Measurements from ENCODE around the gene MBNL2.

The MBNL2 gene

GRCh38 chr13:97372936-97373335 is 150.8 kb downstream of the MBNL2 start:
- TF ChIP-seq CTCF (IDR thresholded peaks at IDR 0.05; ENCODE audit: extremely low read depth, insufficient read depth, missing control alignments): no peak
- no peak for DNase-seq (ENCODE audit: low spot score)
- in situ Hi-C loops (cut with MboI; ENCODE audit: low pct_unique_long_range_greater_than_20kb, low sequenced_read_pairs, unreplicated experiment): no loop called here

GRCh38 chr13:97373787-97374186 is 151.7 kb downstream of the MBNL2 start:
- no peak for DNase-seq (ENCODE audit: low spot score)
- TF ChIP-seq CTCF (IDR thresholded peaks at IDR 0.05; ENCODE audit: extremely low read depth, insufficient read depth, missing control alignments): no peak
- in situ Hi-C loops (cut with MboI; ENCODE audit: low pct_unique_long_range_greater_than_20kb, low sequenced_read_pairs, unreplicated experiment): no loop called here

- in situ Hi-C loops (cut with MboI; ENCODE audit: low pct_unique_long_range_greater_than_20kb, low sequenced_read_pairs, unreplicated experiment): no loop called here
- no peak for DNase-seq (ENCODE audit: low spot score)
Measured at GRCh38 chr13:97376981-97377380, 154.8 kb downstream of the MBNL2 start.

GRCh38 chr13:97379386-97379785 is 157.3 kb downstream of the MBNL2 start:
- in situ Hi-C loops (cut with MboI; ENCODE audit: low pct_unique_long_range_greater_than_20kb, low sequenced_read_pairs, unreplicated experiment): no loop called here
- no peak for DNase-seq (ENCODE audit: low spot score)
- TF ChIP-seq CTCF (IDR thresholded peaks at IDR 0.05; ENCODE audit: extremely low read depth, insufficient read depth, missing control alignments): no peak

More at GRCh38 chr13:97376981-97377380, 154.8 kb downstream of the MBNL2 start:
- TF ChIP-seq CTCF (IDR thresholded peaks at IDR 0.05; ENCODE audit: extremely low read depth, insufficient read depth, missing control alignments): no peak

- no peak for TF ChIP-seq CTCF (IDR thresholded peaks at IDR 0.05; ENCODE audit: extremely low read depth, insufficient read depth, missing control alignments)
- DNase-seq (ENCODE audit: low spot score): no peak
- in situ Hi-C loops (cut with MboI; ENCODE audit: low pct_unique_long_range_greater_than_20kb, low sequenced_read_pairs, unreplicated experiment): no loop called here
Measured at GRCh38 chr13:97380696-97381095, 158.6 kb downstream of the MBNL2 start.

GRCh38 chr13:97381189-97381588 is 159.1 kb downstream of the MBNL2 start:
- DNase-seq (ENCODE audit: low spot score): no peak
- in situ Hi-C loops (cut with MboI; ENCODE audit: low pct_unique_long_range_greater_than_20kb, low sequenced_read_pairs, unreplicated experiment): no loop called here
- no peak for TF ChIP-seq CTCF (IDR thresholded peaks at IDR 0.05; ENCODE audit: extremely low read depth, insufficient read depth, missing control alignments)

- no peak for DNase-seq (ENCODE audit: low spot score)
- in situ Hi-C loops (cut with MboI; ENCODE audit: low pct_unique_long_range_greater_than_20kb, low sequenced_read_pairs, unreplicated experiment): no loop called here
- TF ChIP-seq CTCF (IDR thresholded peaks at IDR 0.05; ENCODE audit: extremely low read depth, insufficient read depth, missing control alignments): no peak
Measured at GRCh38 chr13:97382276-97382675, 160.1 kb downstream of the MBNL2 start.
